GM10266 (cell line): ENCODE data around the gene KCNJ1.

Experiments
- DNase-seq: peaks from one replicate; pipeline ENCODE4 v3.0.0; 2012; ENCODE audit errors: extremely low spot score
- TF ChIP-seq, protein P1 (sequence below): IDR thresholded peaks from 2 replicates; pipeline ENCODE4 v1.5.1; 2012; ENCODE audit warnings: mild to moderate bottlenecking, low read depth; ENCODE audit not compliant: control insufficient read depth, insufficient read depth; ENCODE audit errors: missing control alignments

Gene KCNJ1

DNA sequence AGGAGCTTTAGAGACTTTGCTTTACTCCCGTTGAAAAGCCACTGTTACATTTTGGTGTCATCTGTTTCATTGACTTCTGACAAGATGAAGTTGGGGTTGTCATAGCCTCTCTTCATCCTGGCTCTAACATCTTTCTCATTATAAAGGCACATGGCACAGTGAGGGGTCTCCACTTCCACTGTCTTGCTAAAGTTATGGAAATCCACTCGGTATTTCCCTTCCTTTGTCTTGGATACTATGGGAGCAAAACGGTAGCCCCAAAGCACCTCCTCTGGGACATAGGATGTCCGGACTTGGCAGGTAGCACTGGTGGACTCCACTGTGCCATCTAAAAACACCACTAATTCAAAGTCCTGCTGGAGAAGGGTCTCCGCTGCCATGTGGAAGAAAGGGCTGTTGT is 28.0 kb downstream of the KCNJ1 start:
- TF ChIP-seq, protein P1, sequence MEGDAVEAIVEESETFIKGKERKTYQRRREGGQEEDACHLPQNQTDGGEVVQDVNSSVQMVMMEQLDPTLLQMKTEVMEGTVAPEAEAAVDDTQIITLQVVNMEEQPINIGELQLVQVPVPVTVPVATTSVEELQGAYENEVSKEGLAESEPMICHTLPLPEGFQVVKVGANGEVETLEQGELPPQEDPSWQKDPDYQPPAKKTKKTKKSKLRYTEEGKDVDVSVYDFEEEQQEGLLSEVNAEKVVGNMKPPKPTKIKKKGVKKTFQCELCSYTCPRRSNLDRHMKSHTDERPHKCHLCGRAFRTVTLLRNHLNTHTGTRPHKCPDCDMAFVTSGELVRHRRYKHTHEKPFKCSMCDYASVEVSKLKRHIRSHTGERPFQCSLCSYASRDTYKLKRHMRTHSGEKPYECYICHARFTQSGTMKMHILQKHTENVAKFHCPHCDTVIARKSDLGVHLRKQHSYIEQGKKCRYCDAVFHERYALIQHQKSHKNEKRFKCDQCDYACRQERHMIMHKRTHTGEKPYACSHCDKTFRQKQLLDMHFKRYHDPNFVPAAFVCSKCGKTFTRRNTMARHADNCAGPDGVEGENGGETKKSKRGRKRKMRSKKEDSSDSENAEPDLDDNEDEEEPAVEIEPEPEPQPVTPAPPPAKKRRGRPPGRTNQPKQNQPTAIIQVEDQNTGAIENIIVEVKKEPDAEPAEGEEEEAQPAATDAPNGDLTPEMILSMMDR: no peak
- DNase-seq: no peak

DNA sequence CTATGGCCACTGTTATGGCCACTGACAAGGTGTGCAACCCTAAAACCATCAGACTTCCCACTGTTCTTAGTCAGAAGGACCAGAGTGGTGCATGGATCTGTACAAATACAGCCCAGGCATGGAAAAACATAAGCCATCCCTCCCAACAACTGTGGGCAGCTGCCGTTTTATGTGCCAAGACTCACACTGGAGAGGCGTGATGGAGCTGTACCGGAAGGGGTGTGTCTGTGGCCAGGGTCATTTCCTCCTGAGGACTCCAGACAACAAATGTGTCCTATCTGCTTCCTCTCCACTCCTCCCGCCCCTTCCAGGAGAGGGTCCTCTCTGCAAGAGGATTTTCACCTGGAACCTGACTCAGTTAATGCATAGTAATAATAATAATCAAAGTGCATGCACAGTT is 29.5 kb downstream of the KCNJ1 start:
- no peak for DNase-seq
- TF ChIP-seq, protein P1: no peak

GRCh38 chr11:128835741-128836430 is 31.2 kb downstream of the KCNJ1 start:
- no peak for DNase-seq
- TF ChIP-seq, protein P1: no peak

- TF ChIP-seq, protein P1: no peak
- DNase-seq: no peak
Measured at GRCh38 chr11:128834157-128834556, 32.9 kb downstream of the KCNJ1 start.

- TF ChIP-seq, protein P1: no peak
- DNase-seq: no peak
Measured at GRCh38 chr11:128832121-128832497, 35.0 kb downstream of the KCNJ1 start.

GRCh38 chr11:128831174-128832120 is 35.6 kb downstream of the KCNJ1 start:
- TF ChIP-seq, protein P1: peak; percentile 90
- peak; percentile 74 for DNase-seq
